KMS-11 (cell line): ENCODE data around the gene CTNND1.

Source experiments
- H2AFZ ChIP-seq: fragments of 200-600 bp; sonication (generic); 2 replicates; pipeline ENCODE4 v1.6.1; 2016; ENCODE audit warnings: antibody characterized with exemption, mixed run types, low read depth
- H3K27ac ChIP-seq: fragments of 200-600 bp; sonication (generic); 2 replicates; pipeline ENCODE4 v1.6.1; 2016; ENCODE audit warnings: mild to moderate bottlenecking, mixed run types
- H3K27me3 ChIP-seq: fragments of 200-600 bp; sonication (generic); 2 replicates; pipeline ENCODE4 v1.6.1; 2017; ENCODE audit warnings: mild to moderate bottlenecking, low read depth, mixed run types, moderate library complexity; ENCODE audit not compliant: insufficient read depth
- H3K36me3 ChIP-seq: fragments of 200-600 bp; sonication (generic); 2 replicates; pipeline ENCODE4 v1.6.1; 2017; ENCODE audit warnings: mild to moderate bottlenecking, mixed run types; ENCODE audit not compliant: insufficient read depth
- H3K4me1 ChIP-seq: fragments of 200-600 bp; sonication (generic); 2 replicates; pipeline ENCODE4 v1.6.1; 2016; ENCODE audit warnings: mild to moderate bottlenecking, low read depth, mixed run types; ENCODE audit not compliant: poor library complexity, severe bottlenecking
- H3K4me2 ChIP-seq: fragments of 200-600 bp; sonication (generic); 2 replicates; pipeline ENCODE4 v1.7.0; 2016; ENCODE audit warnings: mild to moderate bottlenecking, mixed run types
- H3K4me3 ChIP-seq: fragments of 200-600 bp; sonication (generic); IDR thresholded peaks from 2 replicates; pipeline ENCODE4 v1.6.1; 2017; ENCODE audit warnings: low read depth, low read length, mixed read lengths; ENCODE audit not compliant: insufficient read depth
- H3K79me2 ChIP-seq: fragments of 200-600 bp; sonication (generic); 2 replicates; pipeline ENCODE4 v1.6.1; 2016; ENCODE audit warnings: low read depth, mixed run types; ENCODE audit not compliant: insufficient read depth
- H3K9ac ChIP-seq: fragments of 200-600 bp; sonication (generic); 2 replicates; pipeline ENCODE4 v1.6.1; 2016; ENCODE audit warnings: mild to moderate bottlenecking, mixed run types
- H4K20me1 ChIP-seq: fragments of 200-600 bp; sonication (generic); 2 replicates; pipeline ENCODE4 v1.6.1; 2016; ENCODE audit warnings: mild to moderate bottlenecking, mixed run types; ENCODE audit not compliant: insufficient read depth
- TF ChIP-seq, protein P1 (sequence below): fragments of 200-600 bp; sonication (generic); conservative IDR thresholded peaks from 2 replicates; pipeline ENCODE4 v1.6.1; 2017; ENCODE audit warnings: low read depth, mild to moderate bottlenecking, antibody characterized with exemption, low read length, moderate library complexity, mixed read lengths

The CTNND1 gene

DNA sequence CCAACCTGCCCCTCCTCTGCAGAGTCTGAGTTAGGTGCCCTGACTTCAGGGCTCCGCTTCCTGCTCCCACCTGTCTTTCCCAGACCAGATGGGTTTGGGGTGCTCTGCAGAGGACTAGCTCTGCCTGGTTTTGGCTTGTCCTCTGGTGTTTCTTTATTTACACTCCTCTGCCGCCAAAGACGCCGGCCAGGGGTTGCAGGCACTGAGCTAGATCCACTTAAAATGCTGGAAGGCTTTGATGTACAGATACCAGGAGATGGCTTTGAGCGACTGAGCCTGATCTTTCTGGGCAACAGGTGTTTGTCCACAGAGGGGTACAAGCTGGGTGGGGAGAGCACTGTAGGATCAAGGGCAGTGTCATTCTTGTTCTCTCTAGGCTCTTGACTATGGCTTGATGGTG lies 16.4 kb upstream of the CTNND1 start:
- H3K27ac ChIP-seq = no peak overlapping the region
- H3K36me3 ChIP-seq = no peaks in the 10 kb centered on the region; the same call in 1 of the 2 replicates
- peaks cover 7% of the 10 kb centered on the region for H3K4me1 ChIP-seq
- TF ChIP-seq, protein P1, sequence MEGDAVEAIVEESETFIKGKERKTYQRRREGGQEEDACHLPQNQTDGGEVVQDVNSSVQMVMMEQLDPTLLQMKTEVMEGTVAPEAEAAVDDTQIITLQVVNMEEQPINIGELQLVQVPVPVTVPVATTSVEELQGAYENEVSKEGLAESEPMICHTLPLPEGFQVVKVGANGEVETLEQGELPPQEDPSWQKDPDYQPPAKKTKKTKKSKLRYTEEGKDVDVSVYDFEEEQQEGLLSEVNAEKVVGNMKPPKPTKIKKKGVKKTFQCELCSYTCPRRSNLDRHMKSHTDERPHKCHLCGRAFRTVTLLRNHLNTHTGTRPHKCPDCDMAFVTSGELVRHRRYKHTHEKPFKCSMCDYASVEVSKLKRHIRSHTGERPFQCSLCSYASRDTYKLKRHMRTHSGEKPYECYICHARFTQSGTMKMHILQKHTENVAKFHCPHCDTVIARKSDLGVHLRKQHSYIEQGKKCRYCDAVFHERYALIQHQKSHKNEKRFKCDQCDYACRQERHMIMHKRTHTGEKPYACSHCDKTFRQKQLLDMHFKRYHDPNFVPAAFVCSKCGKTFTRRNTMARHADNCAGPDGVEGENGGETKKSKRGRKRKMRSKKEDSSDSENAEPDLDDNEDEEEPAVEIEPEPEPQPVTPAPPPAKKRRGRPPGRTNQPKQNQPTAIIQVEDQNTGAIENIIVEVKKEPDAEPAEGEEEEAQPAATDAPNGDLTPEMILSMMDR = no peak
- no peak overlapping the region for H3K4me2 ChIP-seq
- 0 out of 2 replicates have a peak, but pooled peaks cover 12% of the 10 kb centered on the region for H3K79me2 ChIP-seq
- H3K4me3 ChIP-seq = no peak overlapping the region
- H4K20me1 ChIP-seq = no peaks in the 10 kb centered on the region
- no peaks in the 10 kb centered on the region for H3K27me3 ChIP-seq
- H3K9ac ChIP-seq = no peak overlapping the region
- no peak overlapping the region for H2AFZ ChIP-seq

DNA sequence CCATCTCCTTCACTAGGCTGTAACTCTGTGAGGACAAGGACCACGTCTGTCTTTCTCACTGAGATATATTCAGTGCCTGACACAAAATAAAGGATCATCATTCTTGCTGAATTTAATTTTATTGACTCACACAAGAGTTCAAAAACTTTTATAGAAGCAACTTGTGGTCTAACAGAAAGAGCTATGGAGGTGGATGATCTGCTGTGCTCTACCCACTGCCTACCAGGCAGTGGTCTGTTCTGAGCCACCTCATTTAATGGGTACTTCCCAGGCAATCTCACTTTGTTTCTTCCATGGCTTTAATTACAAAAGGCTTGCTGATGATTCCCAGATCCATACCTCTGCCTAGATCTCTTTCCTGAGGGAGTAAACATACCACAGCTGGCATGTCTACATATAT lies 14.7 kb upstream of the CTNND1 start:
- Histone ChIP-seq H4K20me1 (no peaks in the 10 kb centered on the region), H3K4me2 (no peak overlapping the region), H2AFZ (no peak overlapping the region), H3K79me2 (0 out of 2 replicates have a peak, but pooled peaks cover 10% of the 10 kb centered on the region), H3K27ac (no peak overlapping the region), H3K4me1 (peaks cover 7% of the 10 kb centered on the region), H3K4me3 (no peak overlapping the region), H3K36me3 (no peaks in the 10 kb centered on the region; the same call in 1 of the 2 replicates), H3K27me3 (no peaks in the 10 kb centered on the region), H3K9ac (no peak overlapping the region)
- TF ChIP-seq, protein P1 = no peak

DNA sequence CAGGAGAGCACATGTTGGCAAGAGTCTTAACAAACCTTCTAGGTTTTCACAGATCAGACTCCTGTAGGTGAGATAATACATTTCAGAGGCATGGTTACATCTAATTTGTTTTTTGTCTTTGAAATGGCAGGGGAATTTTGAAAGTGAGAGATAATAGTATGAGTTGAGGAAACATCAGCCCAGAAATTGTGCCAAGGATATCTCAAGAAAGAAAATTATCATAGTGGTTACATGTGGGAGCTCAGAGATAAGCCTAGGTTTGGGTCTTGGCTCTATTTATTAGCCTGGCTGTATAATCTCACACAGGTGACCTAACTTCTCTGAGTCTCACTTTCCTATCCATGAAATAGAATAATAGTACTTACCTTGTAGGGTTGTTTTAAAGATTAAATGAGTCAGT lies 10.4 kb upstream of the CTNND1 start:
- TF ChIP-seq, protein P1 = no peak
- no peak overlapping the region for H3K27ac ChIP-seq
- H3K36me3 ChIP-seq = no peaks in the 10 kb centered on the region
- no peak overlapping the region for H3K9ac ChIP-seq
- H3K79me2 ChIP-seq = no peaks in the 10 kb centered on the region
- no peaks in the 10 kb centered on the region for H4K20me1 ChIP-seq
- no peak overlapping the region for H3K4me3 ChIP-seq
- H3K4me2 ChIP-seq = no peak overlapping the region
- no peaks in the 10 kb centered on the region for H3K4me1 ChIP-seq
- no peaks in the 10 kb centered on the region for H3K27me3 ChIP-seq
- H2AFZ ChIP-seq = no peak overlapping the region

DNA sequence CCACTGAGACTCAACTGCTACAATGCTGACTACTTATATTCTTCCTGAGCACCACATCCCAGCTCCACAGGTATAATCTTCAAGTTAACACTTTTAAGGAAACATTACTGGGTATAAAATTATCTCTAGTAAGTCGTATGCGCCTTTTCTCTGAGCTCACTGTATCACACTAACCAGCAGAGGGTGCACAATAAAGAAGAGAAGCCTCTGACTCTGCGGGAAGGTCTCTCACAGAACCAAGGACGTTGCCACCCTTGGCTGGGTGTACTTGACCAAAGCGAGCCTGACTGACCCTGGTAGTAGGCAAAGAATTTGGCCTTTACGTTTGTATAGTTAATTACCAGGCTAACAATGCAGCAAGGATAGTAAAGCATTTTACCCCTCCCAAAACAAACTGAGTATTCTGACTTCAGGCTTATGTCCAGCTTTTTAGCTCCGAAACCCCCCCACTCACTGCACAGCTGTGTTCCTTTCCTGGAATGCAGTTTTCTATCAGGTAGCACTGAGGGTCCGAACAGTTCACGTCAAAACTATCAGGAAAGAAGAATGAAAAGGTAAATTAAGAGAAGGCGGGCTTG lies 9.8 kb upstream of the CTNND1 start, which contains the start of gene BTBD18:
Gene BTBD18 (minus strand): TSS at position 144 of the 578 bp plus-strand sequence. CDS start 631 bp downstream, outside the sequence.
- no peak within 1 kb of the TSS for H3K27ac ChIP-seq
- H3K4me2 ChIP-seq = no peak within 1 kb of the TSS
- no peak within 1 kb of the TSS for H3K9ac ChIP-seq

More for the DNA sequence above, 9.8 kb upstream of the CTNND1 start, which contains the start of gene BTBD18:
- H3K4me1 ChIP-seq = no peaks in the 10 kb centered on the region
- H4K20me1 ChIP-seq = no peaks in the 10 kb centered on the region
- no peaks in the 10 kb centered on the region for H3K79me2 ChIP-seq
- H2AFZ ChIP-seq = no peak within 1 kb of the TSS
- no peaks in the 10 kb centered on the region for H3K27me3 ChIP-seq
- TF ChIP-seq, protein P1 = no peak
- no peaks in the 10 kb centered on the region for H3K36me3 ChIP-seq
- no peak within 1 kb of the TSS for H3K4me3 ChIP-seq
